Measurements from ENCODE around the gene CTNNA3. TPM values are rescaled to one million over a fixed set of nuclear protein-coding genes. Genes with fewer than 3 reads are reported as not detected.
"Not testable (repeated sequence)": the region's sequence is repeated elsewhere in the genome, so short reads cannot be mapped to it uniquely, and the experiment has no call there.

The CTNNA3 gene
- total RNA-seq, 3 donors from 2014 or later, result not detected

GRCh38 chr10:67269828-67270227 lies 426.2 kb downstream of the CTNNA3 start:
- no peak for ATAC-seq
- H3K4me1 Mint-ChIP-seq (ENCODE audit: low read depth), result no peaks in the 10 kb centered on the region
- H3K4me3 Mint-ChIP-seq, result no peak overlapping the region
- no peak for DNase-seq
- H3K9me3 Mint-ChIP-seq, result no peaks in the 10 kb centered on the region
- H3K27me3 Mint-ChIP-seq (ENCODE audit: low read depth), result no peaks in the 10 kb centered on the region
- no peaks in the 10 kb centered on the region for H3K36me3 Mint-ChIP-seq (ENCODE audit: insufficient read depth)

GRCh38 chr10:67268146-67268545 lies 427.8 kb downstream of the CTNNA3 start:
- H3K4me1 Mint-ChIP-seq (ENCODE audit: low read depth), result no peaks in the 10 kb centered on the region
- H3K4me3 Mint-ChIP-seq, result no peak overlapping the region
- no peaks in the 10 kb centered on the region for H3K9me3 Mint-ChIP-seq
- DNase-seq (no peak), ATAC-seq (no peak)
- H3K36me3 Mint-ChIP-seq (ENCODE audit: insufficient read depth), result no peaks in the 10 kb centered on the region
- no peaks in the 10 kb centered on the region for H3K27me3 Mint-ChIP-seq (ENCODE audit: low read depth)

- DNase-seq (no peak), ATAC-seq (no peak)
- H3K27me3 Mint-ChIP-seq (ENCODE audit: low read depth), result peaks cover 5% of the 10 kb centered on the region
- no peaks in the 10 kb centered on the region for H3K36me3 Mint-ChIP-seq (ENCODE audit: insufficient read depth)
- H3K4me1 Mint-ChIP-seq (ENCODE audit: low read depth), result no peaks in the 10 kb centered on the region
- no peak overlapping the region for H3K4me3 Mint-ChIP-seq
- no peaks in the 10 kb centered on the region for H3K9me3 Mint-ChIP-seq
Measured at GRCh38 chr10:67262675-67263074, 433.3 kb downstream of the CTNNA3 start.

GRCh38 chr10:67261300-67261797 lies 434.6 kb downstream of the CTNNA3 start:
- H3K4me1 Mint-ChIP-seq (ENCODE audit: low read depth), result no peaks in the 10 kb centered on the region
- H3K4me3 Mint-ChIP-seq, result no peak overlapping the region
- peaks cover 5% of the 10 kb centered on the region for H3K27me3 Mint-ChIP-seq (ENCODE audit: low read depth)
- no peaks in the 10 kb centered on the region for H3K9me3 Mint-ChIP-seq
- DNase-seq (no peak), ATAC-seq (no peak)
- no peaks in the 10 kb centered on the region for H3K36me3 Mint-ChIP-seq (ENCODE audit: insufficient read depth)

GRCh38 chr10:67259319-67259929 lies 436.6 kb downstream of the CTNNA3 start:
- H3K36me3 Mint-ChIP-seq (ENCODE audit: insufficient read depth), result no peaks in the 10 kb centered on the region
- ATAC-seq, result no peak
- DNase-seq, result no peak
- no peaks in the 10 kb centered on the region for H3K9me3 Mint-ChIP-seq
- no peak overlapping the region for H3K4me3 Mint-ChIP-seq
- H3K4me1 Mint-ChIP-seq (ENCODE audit: low read depth), result no peaks in the 10 kb centered on the region
- peaks cover 5% of the 10 kb centered on the region for H3K27me3 Mint-ChIP-seq (ENCODE audit: low read depth)

- H3K9me3 Mint-ChIP-seq, result no peaks in the 10 kb centered on the region
- H3K36me3 Mint-ChIP-seq (ENCODE audit: insufficient read depth), result no peaks in the 10 kb centered on the region
- ATAC-seq, result no peak
- H3K4me3 Mint-ChIP-seq, result no peak overlapping the region
- no peak for DNase-seq
- H3K4me1 Mint-ChIP-seq (ENCODE audit: low read depth), result no peaks in the 10 kb centered on the region
- H3K27me3 Mint-ChIP-seq (ENCODE audit: low read depth), result peaks cover 5% of the 10 kb centered on the region
Measured at GRCh38 chr10:67257427-67258144, 438.4 kb downstream of the CTNNA3 start.

- Mint-ChIP-seq H3K36me3 (ENCODE audit: insufficient read depth) (no peaks in the 10 kb centered on the region), H3K9me3 (no peaks in the 10 kb centered on the region), H3K4me1 (ENCODE audit: low read depth) (no peaks in the 10 kb centered on the region), H3K27me3 (ENCODE audit: low read depth) (peaks cover 4% of the 10 kb centered on the region), H3K4me3 (no peak overlapping the region)
- ATAC-seq, result no peak
- DNase-seq, result no peak
Measured at GRCh38 chr10:67257018-67257417, 439.0 kb downstream of the CTNNA3 start.

- DNase-seq, result no peak
- Mint-ChIP-seq H3K36me3 (ENCODE audit: insufficient read depth) (no peaks in the 10 kb centered on the region), H3K4me1 (ENCODE audit: low read depth) (no peaks in the 10 kb centered on the region), H3K27me3 (ENCODE audit: low read depth) (peaks cover 2% of the 10 kb centered on the region), H3K9me3 (peaks cover 4% of the 10 kb centered on the region), H3K4me3 (no peak overlapping the region)
- ATAC-seq, result no peak
Measured at GRCh38 chr10:67250686-67251085, 445.3 kb downstream of the CTNNA3 start.

GRCh38 chr10:67246066-67246555 lies 449.9 kb downstream of the CTNNA3 start:
- H3K9me3 Mint-ChIP-seq, result no peaks in the 10 kb centered on the region
- peaks cover 2% of the 10 kb centered on the region for H3K27me3 Mint-ChIP-seq (ENCODE audit: low read depth)
- no peak overlapping the region for H3K4me3 Mint-ChIP-seq
- H3K4me1 Mint-ChIP-seq (ENCODE audit: low read depth), result no peaks in the 10 kb centered on the region
- H3K36me3 Mint-ChIP-seq (ENCODE audit: insufficient read depth), result no peaks in the 10 kb centered on the region
- ATAC-seq (no peak), DNase-seq (no peak)

- Mint-ChIP-seq H3K4me3 (no peak overlapping the region), H3K4me1 (ENCODE audit: low read depth) (no peaks in the 10 kb centered on the region), H3K36me3 (ENCODE audit: insufficient read depth) (no peaks in the 10 kb centered on the region), H3K9me3 (no peaks in the 10 kb centered on the region), H3K27me3 (ENCODE audit: low read depth) (no peaks in the 10 kb centered on the region)
- ATAC-seq (no peak), DNase-seq (no peak)
Measured at GRCh38 chr10:67242528-67242927, 453.5 kb downstream of the CTNNA3 start.

- Mint-ChIP-seq H3K4me1 (ENCODE audit: low read depth) (no peaks in the 10 kb centered on the region), H3K4me3 (no peak overlapping the region), H3K27me3 (ENCODE audit: low read depth) (no peaks in the 10 kb centered on the region), H3K36me3 (ENCODE audit: insufficient read depth) (no peaks in the 10 kb centered on the region), H3K9me3 (no peaks in the 10 kb centered on the region)
- ATAC-seq, result no peak
- DNase-seq, result no peak
Measured at GRCh38 chr10:67241451-67241850, 454.5 kb downstream of the CTNNA3 start.

- Mint-ChIP-seq H3K9me3 (no peaks in the 10 kb centered on the region), H3K4me1 (ENCODE audit: low read depth) (no peaks in the 10 kb centered on the region), H3K4me3 (no peak overlapping the region), H3K36me3 (ENCODE audit: insufficient read depth) (no peaks in the 10 kb centered on the region), H3K27me3 (ENCODE audit: low read depth) (no peaks in the 10 kb centered on the region)
- no peak for ATAC-seq
- DNase-seq, result no peak
Measured at GRCh38 chr10:67239864-67240497, 456.0 kb downstream of the CTNNA3 start.

GRCh38 chr10:67230680-67231500 lies 465.1 kb downstream of the CTNNA3 start:
- not testable (repeated sequence) for ATAC-seq; H3K36me3 Mint-ChIP-seq (ENCODE audit: insufficient read depth); H3K4me3 Mint-ChIP-seq; DNase-seq; H3K4me1 Mint-ChIP-seq (ENCODE audit: low read depth)
- peaks cover 28% of the 10 kb centered on the region for H3K27me3 Mint-ChIP-seq (ENCODE audit: low read depth)
- H3K9me3 Mint-ChIP-seq, result peaks cover 16% of the 10 kb centered on the region

GRCh38 chr10:67225226-67225625 lies 470.8 kb downstream of the CTNNA3 start:
- no peak overlapping the region for H3K4me3 Mint-ChIP-seq
- DNase-seq (no peak), ATAC-seq (no peak)
- H3K4me1 Mint-ChIP-seq (ENCODE audit: low read depth), result no peaks in the 10 kb centered on the region
- no peaks in the 10 kb centered on the region for H3K36me3 Mint-ChIP-seq (ENCODE audit: insufficient read depth)
- peaks cover 26% of the 10 kb centered on the region for H3K27me3 Mint-ChIP-seq (ENCODE audit: low read depth)
- H3K9me3 Mint-ChIP-seq, result peaks cover 20% of the 10 kb centered on the region

All from activated T-cell treated with anti-CD3 and anti-CD28 coated beads, Interleukin-2, amount 50 U/mL, for 4 hours (primary cell).